Neural cell (in vitro differentiated cells): ENCODE data around the gene PRR11.

Experiments used
- EP300 ChIP-seq: fragments of 450-650 bp; conservative IDR thresholded peaks from 2 replicates; pipeline ENCODE4 v1.6.1; 2014; ENCODE audit warnings: antibody characterized with exemption, mild to moderate bottlenecking, moderate library complexity; ENCODE audit not compliant: poor library complexity, severe bottlenecking
- EZH2 ChIP-seq: fragments of 200-600, 300-800 bp; shearing (Covaris generic), sonication (generic); IDR thresholded peaks from 2 replicates; pipeline ENCODE4 v1.6.1; 2014; ENCODE audit warnings: antibody characterized with exemption, low read length, borderline replicate concordance, mild to moderate bottlenecking; ENCODE audit not compliant: insufficient read depth, poor library complexity, severe bottlenecking
- MXI1 ChIP-seq: fragments of 450-650 bp; conservative IDR thresholded peaks from 2 replicates; pipeline ENCODE4 v1.6.1; 2014; ENCODE audit warnings: antibody characterized with exemption, mild to moderate bottlenecking; ENCODE audit not compliant: poor library complexity, severe bottlenecking
- POLR2AphosphoS5 ChIP-seq: IDR thresholded peaks from 2 replicates; pipeline ENCODE4 v1.6.1; 2012
- RAD21 ChIP-seq: fragments of 450-650 bp; conservative IDR thresholded peaks from 2 replicates; pipeline ENCODE4 v1.6.1; 2014; ENCODE audit warnings: antibody characterized with exemption, mild to moderate bottlenecking, moderate library complexity
- SMC3 ChIP-seq: fragments of 450-650 bp; conservative IDR thresholded peaks from 2 replicates; pipeline ENCODE4 v1.6.1; 2014; ENCODE audit warnings: antibody characterized with exemption, mild to moderate bottlenecking, moderate library complexity; ENCODE audit not compliant: poor library complexity
- TAF1 ChIP-seq: IDR thresholded peaks from 2 replicates; pipeline ENCODE4 v1.6.1; 2012; ENCODE audit warnings: low read depth
- TF ChIP-seq, protein P1 (sequence below): fragments of 450-650 bp; IDR thresholded peaks from 2 replicates; pipeline ENCODE4 v1.5.1; 2014; ENCODE audit warnings: antibody characterized with exemption, mild to moderate bottlenecking, moderate library complexity; ENCODE audit not compliant: poor library complexity, severe bottlenecking
- TF ChIP-seq, protein P2 (sequence below): IDR thresholded peaks from 2 replicates; pipeline ENCODE4 v1.6.1; 2012; ENCODE audit warnings: borderline replicate concordance

- TF ChIP-seq EZH2 (no peak), POLR2AphosphoS5 (no peak), RAD21 (no peak), SMC3 (no peak), TAF1 (no peak), EP300 (no peak), MXI1 (no peak)
- TF ChIP-seq, protein P1, sequence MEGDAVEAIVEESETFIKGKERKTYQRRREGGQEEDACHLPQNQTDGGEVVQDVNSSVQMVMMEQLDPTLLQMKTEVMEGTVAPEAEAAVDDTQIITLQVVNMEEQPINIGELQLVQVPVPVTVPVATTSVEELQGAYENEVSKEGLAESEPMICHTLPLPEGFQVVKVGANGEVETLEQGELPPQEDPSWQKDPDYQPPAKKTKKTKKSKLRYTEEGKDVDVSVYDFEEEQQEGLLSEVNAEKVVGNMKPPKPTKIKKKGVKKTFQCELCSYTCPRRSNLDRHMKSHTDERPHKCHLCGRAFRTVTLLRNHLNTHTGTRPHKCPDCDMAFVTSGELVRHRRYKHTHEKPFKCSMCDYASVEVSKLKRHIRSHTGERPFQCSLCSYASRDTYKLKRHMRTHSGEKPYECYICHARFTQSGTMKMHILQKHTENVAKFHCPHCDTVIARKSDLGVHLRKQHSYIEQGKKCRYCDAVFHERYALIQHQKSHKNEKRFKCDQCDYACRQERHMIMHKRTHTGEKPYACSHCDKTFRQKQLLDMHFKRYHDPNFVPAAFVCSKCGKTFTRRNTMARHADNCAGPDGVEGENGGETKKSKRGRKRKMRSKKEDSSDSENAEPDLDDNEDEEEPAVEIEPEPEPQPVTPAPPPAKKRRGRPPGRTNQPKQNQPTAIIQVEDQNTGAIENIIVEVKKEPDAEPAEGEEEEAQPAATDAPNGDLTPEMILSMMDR, result no peak
- TF ChIP-seq, protein P2, sequence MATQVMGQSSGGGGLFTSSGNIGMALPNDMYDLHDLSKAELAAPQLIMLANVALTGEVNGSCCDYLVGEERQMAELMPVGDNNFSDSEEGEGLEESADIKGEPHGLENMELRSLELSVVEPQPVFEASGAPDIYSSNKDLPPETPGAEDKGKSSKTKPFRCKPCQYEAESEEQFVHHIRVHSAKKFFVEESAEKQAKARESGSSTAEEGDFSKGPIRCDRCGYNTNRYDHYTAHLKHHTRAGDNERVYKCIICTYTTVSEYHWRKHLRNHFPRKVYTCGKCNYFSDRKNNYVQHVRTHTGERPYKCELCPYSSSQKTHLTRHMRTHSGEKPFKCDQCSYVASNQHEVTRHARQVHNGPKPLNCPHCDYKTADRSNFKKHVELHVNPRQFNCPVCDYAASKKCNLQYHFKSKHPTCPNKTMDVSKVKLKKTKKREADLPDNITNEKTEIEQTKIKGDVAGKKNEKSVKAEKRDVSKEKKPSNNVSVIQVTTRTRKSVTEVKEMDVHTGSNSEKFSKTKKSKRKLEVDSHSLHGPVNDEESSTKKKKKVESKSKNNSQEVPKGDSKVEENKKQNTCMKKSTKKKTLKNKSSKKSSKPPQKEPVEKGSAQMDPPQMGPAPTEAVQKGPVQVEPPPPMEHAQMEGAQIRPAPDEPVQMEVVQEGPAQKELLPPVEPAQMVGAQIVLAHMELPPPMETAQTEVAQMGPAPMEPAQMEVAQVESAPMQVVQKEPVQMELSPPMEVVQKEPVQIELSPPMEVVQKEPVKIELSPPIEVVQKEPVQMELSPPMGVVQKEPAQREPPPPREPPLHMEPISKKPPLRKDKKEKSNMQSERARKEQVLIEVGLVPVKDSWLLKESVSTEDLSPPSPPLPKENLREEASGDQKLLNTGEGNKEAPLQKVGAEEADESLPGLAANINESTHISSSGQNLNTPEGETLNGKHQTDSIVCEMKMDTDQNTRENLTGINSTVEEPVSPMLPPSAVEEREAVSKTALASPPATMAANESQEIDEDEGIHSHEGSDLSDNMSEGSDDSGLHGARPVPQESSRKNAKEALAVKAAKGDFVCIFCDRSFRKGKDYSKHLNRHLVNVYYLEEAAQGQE, result no peak
Measured at GRCh38 chr17:59151006-59151405, 4.5 kb upstream of the PRR11 start.
